ENCODE results near the gene SOX5. TPM values are rescaled to one million over a fixed set of nuclear protein-coding genes. Genes with fewer than 3 reads are reported as not detected.

Gene SOX5
- total and polyA plus RNA-seq, 2 of the 8 experiments (the other 6 are each of a cell fraction or from before 2014, with no cell fraction given), result 2.2 to 2.6 TPM

DNA sequence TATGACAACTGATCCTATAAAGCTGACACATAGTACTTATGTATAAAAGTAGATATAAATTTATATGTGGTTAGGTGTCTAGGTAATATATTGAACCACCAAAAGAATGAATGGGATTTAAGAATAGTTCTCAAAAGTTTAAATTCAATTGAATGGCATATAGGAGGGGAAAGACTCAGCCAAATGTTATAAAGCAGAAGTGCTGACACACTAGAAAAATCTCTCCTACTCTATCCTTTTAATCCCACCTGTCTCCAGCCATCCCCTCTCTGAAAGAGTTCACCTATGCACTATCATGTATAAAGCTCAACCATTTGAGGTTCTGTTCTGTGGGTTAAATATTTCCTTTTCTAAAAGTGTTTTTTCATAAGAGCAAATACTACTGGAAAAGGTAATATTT is 400.7 kb downstream of the SOX5 start:
- Histone ChIP-seq H3K4me2 (ENCODE audit: insufficient read depth in 1 of 2, low read depth in 2 of 2, low read length in 2 of 2) (no peak overlapping the region), H3K36me3 (ENCODE audit: control insufficient read depth in 2 of 4, insufficient read depth in 4 of 4, low read length in 3 of 4) (no peaks in the 10 kb centered on the region), H3K23ac (ENCODE audit: insufficient read length) (no peak overlapping the region), H3K4me3 (ENCODE audit: extremely low read depth in 1 of 4, insufficient read depth in 2 of 4, low read depth in 3 of 4, low read length in 4 of 4) (no peak overlapping the region), H3K23me2 (ENCODE audit: low read depth, low read length) (no peaks in the 10 kb centered on the region), H2BK120ac (replicated peaks; ENCODE audit: low read depth, low read length) (no peak overlapping the region), H2AFZ (ENCODE audit: low read length) (no peak overlapping the region), H4K20me1 (replicated peaks in 1 of 2; ENCODE audit: control insufficient read depth in 1 of 2, insufficient read depth in 2 of 2, low read length in 2 of 2) (no peaks in the 10 kb centered on the region), H3K4me1 (replicated peaks in 1 of 4; ENCODE audit: control insufficient read depth in 3 of 4, insufficient read depth in 4 of 4, low read length in 3 of 4) (no peaks in the 10 kb centered on the region), H3K27me3 (replicated peaks in 1 of 4; ENCODE audit: control insufficient read depth in 3 of 4, extremely low read depth in 1 of 4, insufficient read depth in 3 of 4, low read length in 3 of 4) (no peaks in the 10 kb centered on the region), H3K56ac (replicated peaks; ENCODE audit: insufficient read length, low read depth, low read length) (no peak overlapping the region), H3K9me3 (ENCODE audit: insufficient read depth in 2 of 2, low read depth in 1 of 2, low read length in 1 of 2) (no peaks in the 10 kb centered on the region), H3K4ac (replicated peaks; ENCODE audit: insufficient read length, low read depth, low read length) (no peak overlapping the region), H3K14ac (ENCODE audit: insufficient read length) (no peak overlapping the region), H3K79me2 (ENCODE audit: control insufficient read depth in 1 of 2, insufficient read depth in 2 of 2, low read length in 2 of 2) (no peaks in the 10 kb centered on the region), H3K27ac (ENCODE audit: low read depth, low read length) (no peak overlapping the region), H2AK5ac (ENCODE audit: low read depth, low read length) (no peak overlapping the region), H4K5ac (ENCODE audit: insufficient read length, low read depth, low read length) (no peak overlapping the region), H4K91ac (replicated peaks; ENCODE audit: insufficient read length, low read length) (no peak overlapping the region), H3K18ac (ENCODE audit: extremely low read depth, low read length) (no peak overlapping the region), H3K9ac (replicated peaks in 1 of 4; ENCODE audit: extremely low read depth in 1 of 4, low read depth in 3 of 4, low read length in 3 of 4) (no peak overlapping the region), H2BK20ac (ENCODE audit: low read length) (no peak overlapping the region), H3K79me1 (ENCODE audit: low read depth, low read length) (no peaks in the 10 kb centered on the region), H2BK15ac (ENCODE audit: low read length) (no peak overlapping the region), H2BK12ac (ENCODE audit: low read depth, low read length) (no peak overlapping the region), H4K8ac (ENCODE audit: extremely low read depth, insufficient read depth, low read length) (no peak overlapping the region), H2BK5ac (ENCODE audit: low read depth, low read length) (no peak overlapping the region)
- ChIA-PET POLR2A (ENCODE audit: partially characterized antibody) (no interaction called here), CTCF (ENCODE audit: partially characterized antibody) (no interaction called here)
- FAIRE-seq, result no peak
- TF ChIP-seq KDM1A (IDR thresholded peaks at IDR 0.05; ENCODE audit: borderline replicate concordance, low read length) (no peak), TAF7 (optimal IDR thresholded peaks at IDR 0.05; ENCODE audit: borderline replicate concordance, low read depth, low read length) (no peak), RXRA (IDR thresholded peaks at IDR 0.05; ENCODE audit: insufficient read depth, low read depth, low read length) (no peak), FOSL1 (IDR thresholded peaks at IDR 0.05; ENCODE audit: insufficient read depth, low read depth, low read length) (no peak)
- no peak for DNase-seq (ENCODE audit: low read depth in 1 of 2, low spot score in 2 of 2)
